ENCODE measurements around the gene DOCK4. TPM values are rescaled to one million over a fixed set of nuclear protein-coding genes. Genes with fewer than 3 reads are reported as not detected.

Gene DOCK4
- total RNA-seq, 3 donors from 2014 or later = 1.1 to 2.1 (median 2.1) TPM

DNA sequence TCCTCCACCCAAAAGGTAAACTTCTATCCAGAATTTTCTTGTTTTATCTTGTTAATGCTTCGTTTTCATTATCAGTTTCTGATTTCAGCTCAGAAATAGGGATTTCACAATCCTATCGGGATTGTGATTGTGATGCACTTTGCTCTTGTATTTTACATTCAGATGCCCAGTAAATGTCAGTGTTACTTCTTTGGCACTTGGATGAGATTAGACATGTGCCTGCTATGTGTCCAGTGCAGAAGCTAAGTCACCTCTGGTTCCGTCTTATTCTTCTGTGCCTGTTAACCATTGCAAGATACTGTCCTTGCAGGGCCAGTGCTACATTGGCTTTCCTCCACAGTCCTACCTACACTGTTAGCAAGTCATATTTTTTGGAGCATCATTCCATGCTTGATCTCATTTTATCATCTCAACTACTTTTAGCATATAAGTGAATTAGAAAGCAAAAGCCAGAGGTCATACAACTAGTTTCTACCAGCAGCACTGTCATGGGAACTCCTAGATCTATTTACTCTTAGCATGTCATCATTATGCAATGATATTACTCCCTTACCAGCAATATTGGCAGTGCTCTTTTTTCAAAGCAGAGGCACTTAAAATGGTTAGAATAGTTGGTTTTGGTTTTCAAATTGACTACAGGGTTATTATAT, 27.0 kb upstream of the DOCK4 start:
- H3K4me3 Mint-ChIP-seq = no peak overlapping the region
- peaks cover 19% of the 10 kb centered on the region for H3K9me3 Mint-ChIP-seq
- H3K27me3 Mint-ChIP-seq (ENCODE audit: low read depth) = no peaks in the 10 kb centered on the region
- H3K4me1 Mint-ChIP-seq (ENCODE audit: low read depth) = peaks cover 15% of the 10 kb centered on the region
- DNase-seq = no peak
- peaks cover 21% of the 10 kb centered on the region for H3K36me3 Mint-ChIP-seq (ENCODE audit: insufficient read depth)
- ATAC-seq = no peak

DNA sequence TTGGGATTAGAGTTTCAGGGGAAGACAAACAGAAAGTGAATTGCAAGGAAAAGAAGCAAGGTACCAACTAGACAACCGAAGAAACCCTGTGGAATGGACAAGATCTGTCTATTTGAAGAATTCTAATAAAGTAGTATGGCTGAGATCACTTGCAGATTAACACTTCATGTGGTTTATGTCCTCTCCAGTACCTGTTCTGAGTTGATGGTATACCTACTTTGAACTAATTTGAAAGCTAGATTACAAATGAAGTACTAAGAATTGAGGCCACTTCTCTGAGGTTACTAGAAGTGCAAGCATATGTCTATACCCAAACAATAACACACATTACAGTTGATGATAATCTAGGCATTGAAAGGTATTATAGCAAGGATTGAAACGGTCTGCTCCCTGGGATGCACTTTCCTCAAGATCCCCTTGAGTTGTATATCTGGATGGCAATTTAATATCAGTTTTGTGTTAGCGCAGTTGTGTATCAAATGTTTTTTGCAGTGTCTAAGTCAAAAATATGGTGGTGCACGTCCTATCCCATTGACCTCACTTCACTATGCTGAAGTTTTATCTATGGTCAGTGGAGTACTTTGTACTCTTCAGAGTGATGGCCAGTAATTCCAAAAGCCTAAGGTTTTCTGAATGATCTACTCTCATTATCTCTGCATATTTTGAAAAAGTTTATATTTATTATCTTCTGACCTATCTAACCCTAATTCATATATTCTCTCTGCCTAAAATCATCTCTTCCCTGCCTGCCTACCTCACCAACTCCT, 26.2 kb upstream of the DOCK4 start:
- Mint-ChIP-seq H3K27me3 (ENCODE audit: low read depth) (no peaks in the 10 kb centered on the region), H3K4me1 (ENCODE audit: low read depth) (peaks cover 17% of the 10 kb centered on the region), H3K36me3 (ENCODE audit: insufficient read depth) (peaks cover 22% of the 10 kb centered on the region), H3K9me3 (peaks cover 19% of the 10 kb centered on the region), H3K4me3 (no peak overlapping the region)
- ATAC-seq = no peak
- DNase-seq = no peak

DNA sequence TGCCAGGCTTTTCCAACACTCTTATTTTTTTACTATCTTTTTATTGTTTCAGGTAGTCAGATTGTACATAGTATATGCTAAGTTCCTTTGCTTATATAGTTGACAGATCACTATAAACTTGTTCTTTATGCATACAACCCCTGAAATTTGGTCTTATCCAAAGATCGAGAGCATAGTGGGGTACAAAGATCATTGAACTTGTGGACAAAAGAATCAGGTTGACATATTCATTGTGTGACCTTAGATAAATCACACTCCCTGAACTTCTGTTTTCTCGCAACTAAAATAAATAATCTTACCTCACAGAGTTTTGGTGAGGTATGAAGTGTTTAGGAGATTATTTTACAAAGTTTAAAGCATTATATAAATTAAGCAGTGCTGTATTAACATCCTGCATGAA, 22.4 kb upstream of the DOCK4 start:
- Mint-ChIP-seq H3K4me3 (no peak overlapping the region), H3K27me3 (ENCODE audit: low read depth) (no peaks in the 10 kb centered on the region), H3K4me1 (ENCODE audit: low read depth) (peaks cover 31% of the 10 kb centered on the region), H3K36me3 (ENCODE audit: insufficient read depth) (peaks cover 16% of the 10 kb centered on the region), H3K9me3 (peaks cover 8% of the 10 kb centered on the region)
- DNase-seq = no peak
- no peak for ATAC-seq

DNA sequence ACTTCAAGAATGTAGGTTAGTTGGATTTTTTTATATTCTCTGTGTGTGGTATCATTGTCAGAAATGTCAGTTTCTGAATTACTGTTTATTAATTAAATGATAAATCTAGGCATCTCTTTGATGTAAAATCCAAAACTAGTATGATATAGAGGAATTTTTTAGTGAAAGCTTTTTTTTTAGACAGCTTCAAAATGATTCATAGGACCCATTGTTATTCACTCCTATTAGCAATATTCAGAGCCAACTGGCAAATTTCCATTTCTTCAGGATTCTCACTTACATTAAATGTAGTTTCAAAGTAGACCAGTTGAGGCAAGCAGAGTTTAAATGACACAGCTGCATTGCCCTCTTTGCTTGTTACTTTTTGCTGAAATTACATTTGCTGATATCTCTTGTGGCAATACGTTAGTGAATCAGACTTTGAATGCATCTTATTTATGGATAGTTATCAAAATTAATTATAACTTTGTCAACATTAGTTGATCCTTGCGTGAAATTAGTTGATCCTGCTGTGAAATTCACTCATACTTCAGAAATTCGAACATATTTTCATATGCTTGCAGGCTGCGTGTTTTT, 20.6 kb upstream of the DOCK4 start:
- H3K4me1 Mint-ChIP-seq (ENCODE audit: low read depth) = peaks cover 29% of the 10 kb centered on the region
- no peak overlapping the region for H3K4me3 Mint-ChIP-seq
- peaks cover 15% of the 10 kb centered on the region for H3K36me3 Mint-ChIP-seq (ENCODE audit: insufficient read depth)
- no peak for DNase-seq
- no peak for ATAC-seq
- no peaks in the 10 kb centered on the region for H3K9me3 Mint-ChIP-seq
- no peaks in the 10 kb centered on the region for H3K27me3 Mint-ChIP-seq (ENCODE audit: low read depth)

- Mint-ChIP-seq H3K27me3 (ENCODE audit: low read depth) (no peaks in the 10 kb centered on the region), H3K4me3 (no peak overlapping the region), H3K9me3 (no peaks in the 10 kb centered on the region), H3K4me1 (ENCODE audit: low read depth) (peaks cover 31% of the 10 kb centered on the region), H3K36me3 (ENCODE audit: insufficient read depth) (peaks cover 21% of the 10 kb centered on the region)
- no peak for DNase-seq
- ATAC-seq = no peak
Observed at GRCh38 chr7:112225006-112225405, 18.8 kb upstream of the DOCK4 start.

DNA sequence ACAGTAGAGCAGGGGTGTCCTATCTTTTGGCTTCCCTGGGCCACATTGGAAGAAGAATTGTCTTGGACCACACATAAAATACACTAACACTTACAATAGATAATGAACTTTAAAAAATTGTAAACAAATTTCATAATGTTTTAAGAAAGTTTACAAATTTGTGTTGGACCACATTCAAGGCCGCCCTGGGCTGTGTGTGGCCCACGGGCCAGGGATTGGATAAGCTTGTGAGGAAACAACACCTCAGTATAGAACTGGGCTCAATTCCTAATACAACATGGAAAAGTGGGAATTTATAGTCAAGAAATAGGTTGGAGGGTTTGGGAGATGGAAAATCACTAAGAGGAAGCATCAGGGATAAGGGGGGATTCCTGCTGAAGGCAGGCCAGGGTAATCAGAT, 18.0 kb upstream of the DOCK4 start:
- peaks cover 34% of the 10 kb centered on the region for H3K4me1 Mint-ChIP-seq (ENCODE audit: low read depth)
- no peak for ATAC-seq
- H3K36me3 Mint-ChIP-seq (ENCODE audit: insufficient read depth) = peaks cover 23% of the 10 kb centered on the region
- no peaks in the 10 kb centered on the region for H3K9me3 Mint-ChIP-seq
- DNase-seq = no peak
- no peak overlapping the region for H3K4me3 Mint-ChIP-seq
- H3K27me3 Mint-ChIP-seq (ENCODE audit: low read depth) = no peaks in the 10 kb centered on the region

GRCh38 chr7:112223310-112223709, 17.1 kb upstream of the DOCK4 start:
- DNase-seq (no peak), ATAC-seq (no peak)
- Mint-ChIP-seq H3K27me3 (ENCODE audit: low read depth) (no peaks in the 10 kb centered on the region), H3K36me3 (ENCODE audit: insufficient read depth) (peaks cover 29% of the 10 kb centered on the region), H3K9me3 (no peaks in the 10 kb centered on the region), H3K4me3 (no peak overlapping the region), H3K4me1 (ENCODE audit: low read depth) (peaks cover 38% of the 10 kb centered on the region)

- H3K27me3 Mint-ChIP-seq (ENCODE audit: low read depth) = no peaks in the 10 kb centered on the region
- H3K4me1 Mint-ChIP-seq (ENCODE audit: low read depth) = peaks cover 40% of the 10 kb centered on the region
- ATAC-seq (no peak), DNase-seq (no peak)
- H3K9me3 Mint-ChIP-seq = no peaks in the 10 kb centered on the region
- peak overlapping the region; percentile 9 for H3K4me3 Mint-ChIP-seq
- peaks cover 28% of the 10 kb centered on the region for H3K36me3 Mint-ChIP-seq (ENCODE audit: insufficient read depth)
Observed at GRCh38 chr7:112220877-112221434, 14.8 kb upstream of the DOCK4 start.

- Mint-ChIP-seq H3K36me3 (ENCODE audit: insufficient read depth) (peaks cover 17% of the 10 kb centered on the region), H3K27me3 (ENCODE audit: low read depth) (no peaks in the 10 kb centered on the region), H3K4me3 (no peak overlapping the region), H3K4me1 (ENCODE audit: low read depth) (peaks cover 37% of the 10 kb centered on the region), H3K9me3 (no peaks in the 10 kb centered on the region)
- DNase-seq = no peak
- no peak for ATAC-seq
Observed at GRCh38 chr7:112215787-112216186, 9.6 kb upstream of the DOCK4 start.

DNA sequence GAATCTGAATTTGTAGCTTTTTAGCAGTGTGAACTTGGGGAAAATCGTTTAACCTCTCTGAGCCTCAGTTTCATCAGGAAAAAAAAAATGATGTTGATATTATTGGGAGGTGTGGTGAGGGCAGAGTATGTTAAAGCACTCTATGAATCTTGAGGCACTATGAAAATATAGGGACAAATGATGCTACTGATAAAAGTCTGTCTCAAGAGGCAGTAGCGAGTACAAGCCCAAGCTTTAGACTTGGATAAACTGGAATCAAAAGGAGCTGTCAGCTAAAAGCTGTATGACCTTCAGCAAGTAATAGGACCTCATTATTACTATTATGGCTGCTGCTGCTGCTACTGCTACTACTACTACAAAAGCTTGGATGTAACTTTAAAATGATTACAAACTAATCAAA, 8.7 kb upstream of the DOCK4 start:
- H3K4me3 Mint-ChIP-seq = no peak overlapping the region
- H3K9me3 Mint-ChIP-seq = no peaks in the 10 kb centered on the region
- DNase-seq (no peak), ATAC-seq (no peak)
- no peaks in the 10 kb centered on the region for H3K27me3 Mint-ChIP-seq (ENCODE audit: low read depth)
- peaks cover 15% of the 10 kb centered on the region for H3K36me3 Mint-ChIP-seq (ENCODE audit: insufficient read depth)
- H3K4me1 Mint-ChIP-seq (ENCODE audit: low read depth) = peaks cover 37% of the 10 kb centered on the region

DNA sequence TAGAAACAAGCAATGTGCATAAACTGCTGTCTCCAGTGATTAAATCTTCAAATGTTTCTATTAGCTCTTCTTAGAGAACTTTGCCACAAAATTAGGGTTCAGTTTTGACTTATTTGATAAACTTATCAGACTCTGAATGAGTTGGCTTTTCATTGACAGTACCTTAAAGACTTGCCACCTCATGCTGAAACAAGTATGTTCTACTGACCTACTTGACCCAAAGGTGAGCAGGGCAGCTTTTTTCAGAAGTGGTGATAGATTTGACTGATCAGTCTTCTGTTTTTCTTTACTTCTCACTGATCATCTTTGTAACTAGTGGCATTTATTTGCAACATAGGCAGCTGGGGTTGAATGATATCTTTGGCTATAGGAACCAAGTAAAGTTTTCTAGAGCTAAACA, 8.1 kb upstream of the DOCK4 start:
- Mint-ChIP-seq H3K4me1 (ENCODE audit: low read depth) (peaks cover 34% of the 10 kb centered on the region), H3K27me3 (ENCODE audit: low read depth) (no peaks in the 10 kb centered on the region), H3K36me3 (ENCODE audit: insufficient read depth) (peaks cover 14% of the 10 kb centered on the region), H3K4me3 (no peak overlapping the region), H3K9me3 (no peaks in the 10 kb centered on the region)
- DNase-seq = no peak
- ATAC-seq = no peak

DNA sequence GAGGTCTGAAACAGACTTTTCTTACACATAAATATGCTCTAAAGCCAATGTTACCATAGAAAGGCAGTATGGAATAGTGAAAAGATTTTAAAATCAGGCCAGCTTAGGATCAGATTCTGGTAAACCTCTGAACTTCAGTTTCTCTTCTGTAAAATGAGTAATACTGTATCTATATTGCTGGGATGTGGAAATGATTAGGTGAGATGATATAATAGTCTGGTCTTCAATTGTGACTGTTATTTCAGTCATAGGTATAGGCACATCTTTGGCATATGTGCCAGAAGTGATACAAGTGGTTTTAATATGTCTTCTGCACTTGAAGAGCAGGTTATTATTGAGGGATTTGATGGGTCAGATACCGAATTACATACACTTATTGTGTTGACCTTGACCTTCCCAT, 7.5 kb upstream of the DOCK4 start:
- H3K9me3 Mint-ChIP-seq = no peaks in the 10 kb centered on the region
- no peak overlapping the region for H3K4me3 Mint-ChIP-seq
- DNase-seq (no peak), ATAC-seq (no peak)
- H3K36me3 Mint-ChIP-seq (ENCODE audit: insufficient read depth) = peaks cover 10% of the 10 kb centered on the region
- H3K4me1 Mint-ChIP-seq (ENCODE audit: low read depth) = peaks cover 35% of the 10 kb centered on the region
- H3K27me3 Mint-ChIP-seq (ENCODE audit: low read depth) = no peaks in the 10 kb centered on the region

GRCh38 chr7:112212571-112212970, 6.4 kb upstream of the DOCK4 start:
- Mint-ChIP-seq H3K36me3 (ENCODE audit: insufficient read depth) (peaks cover 3% of the 10 kb centered on the region), H3K27me3 (ENCODE audit: low read depth) (no peaks in the 10 kb centered on the region), H3K4me1 (ENCODE audit: low read depth) (peaks cover 32% of the 10 kb centered on the region), H3K4me3 (no peak overlapping the region), H3K9me3 (no peaks in the 10 kb centered on the region)
- ATAC-seq (no peak), DNase-seq (no peak)

DNA sequence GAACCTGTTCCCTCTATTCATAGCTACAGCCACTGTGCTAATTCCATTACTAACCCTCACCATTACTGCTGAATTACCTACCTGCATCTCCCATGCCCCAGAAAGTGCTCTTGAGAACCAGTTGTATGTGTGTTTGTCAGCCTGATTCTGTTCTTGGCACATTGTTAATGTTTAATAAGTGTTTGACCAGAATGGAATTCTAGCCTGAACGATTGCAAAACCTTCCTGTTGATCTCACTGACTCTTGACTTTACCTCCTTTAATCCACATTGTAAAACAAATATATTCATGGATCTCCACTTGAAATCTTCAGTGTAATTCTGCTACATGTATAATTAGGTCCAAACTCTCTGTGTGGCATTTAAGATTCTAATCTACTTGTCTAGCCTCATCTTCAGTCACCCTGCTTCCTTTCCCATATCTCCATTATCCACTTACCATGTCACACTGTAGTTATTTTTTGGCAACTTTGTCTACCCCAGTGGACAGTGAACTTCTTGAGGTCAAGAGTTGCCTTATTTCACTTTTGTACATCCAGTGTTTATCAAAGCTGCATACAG, 5.2 kb upstream of the DOCK4 start:
- H3K27me3 Mint-ChIP-seq (ENCODE audit: low read depth) = no peaks in the 10 kb centered on the region
- no peak overlapping the region for H3K4me3 Mint-ChIP-seq
- H3K4me1 Mint-ChIP-seq (ENCODE audit: low read depth) = peaks cover 32% of the 10 kb centered on the region
- no peak for DNase-seq
- no peaks in the 10 kb centered on the region for H3K9me3 Mint-ChIP-seq
- peaks cover 3% of the 10 kb centered on the region for H3K36me3 Mint-ChIP-seq (ENCODE audit: insufficient read depth)
- ATAC-seq = no peak
